ENCODE measurements around the gene SENP6. TPM values are rescaled to one million over a fixed set of nuclear protein-coding genes. Genes with fewer than 3 reads are reported as not detected.

SENP6 gene
- total and polyA plus RNA-seq, 2 experiments from 2014 or later = 35.9 to 102 TPM

- Histone ChIP-seq H3K4me1 (ENCODE audit: insufficient read depth) (peaks cover 3% of the 10 kb centered on the region), H3K9me2 (replicated peaks; ENCODE audit: insufficient read depth) (no peaks in the 10 kb centered on the region), H2AFZ (no peak overlapping the region), H3K27ac (no peak overlapping the region), H3K79me2 (peaks cover 100% of the 10 kb centered on the region), H3K4me3 (no peak overlapping the region), H3K36me3 (replicated peaks; ENCODE audit: insufficient read depth, low read depth) (no peaks in the 10 kb centered on the region), H3K9me3 (ENCODE audit: low read depth) (no peaks in the 10 kb centered on the region), H3K27me3 (no peaks in the 10 kb centered on the region), H3K4me2 (no peak overlapping the region), H4K20me1 (ENCODE audit: insufficient read depth, poor library complexity, severe bottlenecking) (peaks cover 83% of the 10 kb centered on the region)
- WGBS (ENCODE audit: low lambda C conversion rate, missing lambda C conversion rate) = 100% methylated on average over 1 of the region's 1 CpG
- TF ChIP-seq EZH2phosphoT487 (IDR thresholded peaks at IDR 0.05; ENCODE audit: low read depth, severe bottlenecking, unreplicated experiment) (no peak), CTCF (IDR thresholded peaks at IDR 0.05; ENCODE audit: poor library complexity) (no peak), EZH2 (IDR thresholded peaks at IDR 0.05; ENCODE audit: borderline replicate concordance) (no peak)
- no peak for DNase-seq (ENCODE audit: low spot score)
Observed at GRCh38 chr6:75618437-75618836, 16.8 kb downstream of the SENP6 start.

- Histone ChIP-seq H3K79me2 (peaks cover 100% of the 10 kb centered on the region), H3K4me3 (no peak overlapping the region), H3K4me2 (no peak overlapping the region), H3K27me3 (no peaks in the 10 kb centered on the region), H3K9me3 (ENCODE audit: low read depth) (no peaks in the 10 kb centered on the region), H4K20me1 (ENCODE audit: insufficient read depth, poor library complexity, severe bottlenecking) (peaks cover 74% of the 10 kb centered on the region), H3K9me2 (replicated peaks; ENCODE audit: insufficient read depth) (no peaks in the 10 kb centered on the region), H3K36me3 (replicated peaks; ENCODE audit: insufficient read depth, low read depth) (no peaks in the 10 kb centered on the region), H3K4me1 (ENCODE audit: insufficient read depth) (no peaks in the 10 kb centered on the region), H2AFZ (no peak overlapping the region), H3K27ac (no peak overlapping the region)
- TF ChIP-seq EZH2phosphoT487 (IDR thresholded peaks at IDR 0.05; ENCODE audit: low read depth, severe bottlenecking, unreplicated experiment) (no peak), CTCF (IDR thresholded peaks at IDR 0.05; ENCODE audit: poor library complexity) (no peak), EZH2 (IDR thresholded peaks at IDR 0.05; ENCODE audit: borderline replicate concordance) (no peak)
- no peak for DNase-seq (ENCODE audit: low spot score)
- 86% methylated on average over 5 of the region's 5 CpGs for WGBS (ENCODE audit: low lambda C conversion rate, missing lambda C conversion rate)
Observed at GRCh38 chr6:75619230-75619899, 17.7 kb downstream of the SENP6 start.

- TF ChIP-seq CTCF (IDR thresholded peaks at IDR 0.05; ENCODE audit: poor library complexity) (no peak), EZH2phosphoT487 (IDR thresholded peaks at IDR 0.05; ENCODE audit: low read depth, severe bottlenecking, unreplicated experiment) (no peak), EZH2 (IDR thresholded peaks at IDR 0.05; ENCODE audit: borderline replicate concordance) (no peak)
- H3K27ac ChIP-seq = no peak overlapping the region
- no peaks in the 10 kb centered on the region for H3K9me3 ChIP-seq (ENCODE audit: low read depth)
- no peaks in the 10 kb centered on the region for H3K27me3 ChIP-seq
- H3K4me2 ChIP-seq = no peak overlapping the region
- no peak overlapping the region for H2AFZ ChIP-seq
- no peaks in the 10 kb centered on the region for H3K9me2 ChIP-seq (replicated peaks; ENCODE audit: insufficient read depth)
- 83% methylated on average over 7 of the region's 7 CpGs for WGBS (ENCODE audit: low lambda C conversion rate, missing lambda C conversion rate)
- no peak for DNase-seq (ENCODE audit: low spot score)
- no peak overlapping the region for H3K4me3 ChIP-seq
- H3K36me3 ChIP-seq (replicated peaks; ENCODE audit: insufficient read depth, low read depth) = no peaks in the 10 kb centered on the region
- H3K79me2 ChIP-seq = peaks cover 100% of the 10 kb centered on the region
- H3K4me1 ChIP-seq (ENCODE audit: insufficient read depth) = no peaks in the 10 kb centered on the region
- peaks cover 65% of the 10 kb centered on the region for H4K20me1 ChIP-seq (ENCODE audit: insufficient read depth, poor library complexity, severe bottlenecking)
Observed at GRCh38 chr6:75620381-75621304, 19.0 kb downstream of the SENP6 start.

Measured in hepatocyte (in vitro differentiated cells).